ENCODE measurements around the gene TTC17. TPM values are rescaled to one million over a fixed set of nuclear protein-coding genes. Genes with fewer than 3 reads are reported as not detected.

The TTC17 gene
- total and polyA plus RNA-seq, 4 donors = 18.9 to 88.6 (median 43.5) TPM

GRCh38 chr11:43316451-43316850 lies 42.3 kb upstream of the TTC17 start:
- TF ChIP-seq FOXA2 (IDR thresholded peaks at IDR 0.05) (no peak), YY1 (IDR thresholded peaks at IDR 0.05) (no peak), JUND (IDR thresholded peaks at IDR 0.05) (no peak), ZBTB33 (IDR thresholded peaks at IDR 0.05) (no peak), TAF1 (conservative IDR thresholded peaks at IDR 0.05) (no peak), HNF4G (IDR thresholded peaks at IDR 0.05) (no peak), CTCF (IDR thresholded peaks at IDR 0.05; ENCODE audit: low read depth, low read length, missing input control) (no peak), REST (IDR thresholded peaks at IDR 0.05) (no peak), HNF4A (conservative IDR thresholded peaks at IDR 0.05) (no peak), RAD21 (IDR thresholded peaks at IDR 0.05) (no peak), RXRA (IDR thresholded peaks at IDR 0.05) (no peak), EGR1 (IDR thresholded peaks at IDR 0.05; ENCODE audit: low read depth in 2 of 2) (no peak), NR2F2 (IDR thresholded peaks at IDR 0.05) (no peak), MAX (IDR thresholded peaks at IDR 0.05) (no peak), SP1 (IDR thresholded peaks at IDR 0.05) (no peak), FOXA1 (IDR thresholded peaks at IDR 0.05) (no peak), GABPA (IDR thresholded peaks at IDR 0.05 in 1 of 2, conservative IDR thresholded peaks at IDR 0.05 in 1 of 2) (no peak)
- TF ChIP-seq, protein P1, sequence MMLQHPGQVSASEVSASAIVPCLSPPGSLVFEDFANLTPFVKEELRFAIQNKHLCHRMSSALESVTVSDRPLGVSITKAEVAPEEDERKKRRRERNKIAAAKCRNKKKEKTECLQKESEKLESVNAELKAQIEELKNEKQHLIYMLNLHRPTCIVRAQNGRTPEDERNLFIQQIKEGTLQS (IDR thresholded peaks at IDR 0.05) = no peak
- peaks cover 2 to 21% (median 9%) of the 10 kb centered on the region in 4 donors for H3K36me3 ChIP-seq (ENCODE audit: control insufficient read depth in 4 of 4, insufficient read depth in 3 of 4, low read depth in 1 of 4, low read length in 3 of 4)
- 88% methylated on average over 6 of the region's 6 CpGs for WGBS
- H3K9ac ChIP-seq (ENCODE audit: low read depth in 1 of 2, low read length in 2 of 2) = no peak overlapping the region
- H3K4me1 ChIP-seq (ENCODE audit: control insufficient read depth in 4 of 4, insufficient read depth in 4 of 4, low read length in 3 of 4) = peaks cover 5 to 23% (median 15%) of the 10 kb centered on the region in 4 donors
- H3K4me3 ChIP-seq (ENCODE audit: low read depth in 1 of 3, low read length in 3 of 3) = no peak overlapping the region
- no peak for DNase-seq (ENCODE audit: low spot score)
- H3K9me3 ChIP-seq (ENCODE audit: control insufficient read depth in 4 of 4, low read length in 3 of 4) = no peaks in the 10 kb centered on the region
- no peak overlapping the region for H3K27ac ChIP-seq (ENCODE audit: low read depth in 1 of 2, low read length in 2 of 2)
- H3K27me3 ChIP-seq (ENCODE audit: control insufficient read depth in 4 of 4, insufficient read depth in 4 of 4, low read length in 3 of 4) = no peaks in the 10 kb centered on the region

Data from liver (tissue), 9 donors.